Mesenchymal stem cell (in vitro differentiated cells and primary cell): ENCODE data around the gene KLHDC3.
"Not testable (repeated sequence)": the region's sequence is repeated elsewhere in the genome, so short reads cannot be mapped to it uniquely, and the experiment has no call there.

Experiments used
- DNase-seq: peaks from one replicate; pipeline ENCODE4 v3.0.0-alpha.2; 2013
- H2AFZ ChIP-seq: one replicate; pipeline ENCODE4 v1.6.1; 2013; ENCODE audit warnings: low read depth, mild to moderate bottlenecking, control low read depth, inconsistent platforms, low read length, moderate library complexity
- H2AK5ac ChIP-seq: 2 replicates; pipeline ENCODE4 v1.6.1; 2013; ENCODE audit warnings: low read length, moderate library complexity, mild to moderate bottlenecking, inconsistent platforms; ENCODE audit not compliant: severe bottlenecking
- H2BK120ac ChIP-seq: one replicate; pipeline ENCODE4 v1.6.1; 2013; ENCODE audit warnings: low read depth, mild to moderate bottlenecking, inconsistent platforms, low read length, moderate library complexity
- H2BK12ac ChIP-seq, 2 experiments: one replicate each; pipeline ENCODE4 v1.6.1; 2013; ENCODE audit warnings: inconsistent platforms in 2 of 2, low read length in 2 of 2, mild to moderate bottlenecking in 2 of 2, moderate library complexity in 2 of 2, control low read depth in 1 of 2
- H2BK15ac ChIP-seq: one replicate; pipeline ENCODE4 v1.6.1; 2013; ENCODE audit warnings: mild to moderate bottlenecking, low read depth, inconsistent platforms; ENCODE audit not compliant: poor library complexity, severe bottlenecking
- H2BK5ac ChIP-seq: 2 replicates; pipeline ENCODE4 v1.6.1; 2013; ENCODE audit warnings: low read depth, mild to moderate bottlenecking, low read length, control low read depth, inconsistent platforms; ENCODE audit not compliant: poor library complexity, severe bottlenecking
- H3K14ac ChIP-seq, 2 experiments: one replicate each; pipeline ENCODE4 v1.6.1; 2013; ENCODE audit warnings: inconsistent platforms in 2 of 2, low read length in 2 of 2, control low read depth in 1 of 2, mild to moderate bottlenecking in 1 of 2, moderate library complexity in 1 of 2
- H3K18ac ChIP-seq, 2 experiments: one replicate each; pipeline ENCODE4 v1.6.1; 2013; ENCODE audit warnings: inconsistent platforms in 2 of 2, low read length in 2 of 2, control low read depth in 1 of 2, low read depth in 1 of 2, mild to moderate bottlenecking in 1 of 2
- H3K23ac ChIP-seq, 2 experiments: one replicate each; pipeline ENCODE4 v1.6.1; 2013; ENCODE audit warnings: inconsistent platforms in 2 of 2, low read length in 2 of 2, mild to moderate bottlenecking in 2 of 2, moderate library complexity in 2 of 2, control low read depth in 1 of 2
- H3K27ac ChIP-seq: 2 replicates; pipeline ENCODE4 v1.5.1; 2013; ENCODE audit warnings: mild to moderate bottlenecking, moderate library complexity, low read length, control low read depth, inconsistent platforms; ENCODE audit not compliant: poor library complexity, severe bottlenecking
- H3K27me3 ChIP-seq, 2 experiments: 2 replicates each; pipeline versions ENCODE4 v1.6.1 to v1.7.0; 2013; ENCODE audit warnings: low read length in 2 of 2, mild to moderate bottlenecking in 2 of 2, moderate library complexity in 2 of 2, control low read depth in 1 of 2, inconsistent platforms in 1 of 2; ENCODE audit not compliant: control insufficient read depth in 1 of 2, insufficient read depth in 1 of 2
- H3K36me3 ChIP-seq, 2 experiments: 2 replicates each; pipeline versions ENCODE4 v1.6.1 to v1.7.0; 2013; ENCODE audit warnings: low read length in 2 of 2, control low read depth in 1 of 2, inconsistent platforms in 1 of 2, low read depth in 1 of 2, mild to moderate bottlenecking in 1 of 2; ENCODE audit not compliant: insufficient read depth in 2 of 2, control insufficient read depth in 1 of 2
- H3K4ac ChIP-seq, 2 experiments: one replicate each; pipeline ENCODE4 v1.6.1; 2013; ENCODE audit warnings: inconsistent platforms in 2 of 2, low read length in 2 of 2, mild to moderate bottlenecking in 2 of 2, moderate library complexity in 2 of 2, control low read depth in 1 of 2, low read depth in 1 of 2
- H3K4me1 ChIP-seq: 2 replicates; pipeline ENCODE4 v1.6.1; 2013; ENCODE audit warnings: low read depth, low read length, control low read depth; ENCODE audit not compliant: control insufficient read depth, insufficient read depth
- H3K4me2 ChIP-seq: 2 replicates; pipeline ENCODE4 v1.6.1; 2013; ENCODE audit warnings: low read length, mild to moderate bottlenecking, inconsistent platforms; ENCODE audit not compliant: poor library complexity, severe bottlenecking
- H3K4me3 ChIP-seq, 2 experiments: 2 replicates each; pipeline versions ENCODE4 v1.5.1 to v1.7.0; 2013; ENCODE audit warnings: low read length in 2 of 2, mild to moderate bottlenecking in 2 of 2, control low read depth in 1 of 2, low read depth in 1 of 2; ENCODE audit not compliant: insufficient read depth in 1 of 2
- H3K79me1 ChIP-seq: replicated peaks from 2 replicates; pipeline ENCODE4 v1.6.1; 2013; ENCODE audit warnings: mild to moderate bottlenecking, control low read depth, low read length, inconsistent platforms; ENCODE audit not compliant: poor library complexity, severe bottlenecking
- H3K9ac ChIP-seq: 2 replicates; pipeline ENCODE4 v1.7.0; 2013; ENCODE audit warnings: mild to moderate bottlenecking, low read length, moderate library complexity
- H3K9me3 ChIP-seq: 2 replicates; pipeline ENCODE4 v1.7.0; 2013; ENCODE audit warnings: mild to moderate bottlenecking, low read length; ENCODE audit not compliant: control insufficient read depth
- H4K8ac ChIP-seq: one replicate; pipeline ENCODE4 v1.6.1; 2013; ENCODE audit warnings: inconsistent platforms, mild to moderate bottlenecking, low read length, moderate library complexity
- H4K91ac ChIP-seq: one replicate; pipeline ENCODE4 v1.6.1; 2013; ENCODE audit warnings: mild to moderate bottlenecking, low read length, inconsistent platforms
- WGBS: methylation state at CpG from one replicate; pipeline ENCODE4 v1.1.7; 2013; ENCODE audit warnings: mixed read lengths; 5-methylcytosine and 5-hydroxymethylcytosine counted together

The KLHDC3 gene

GRCh38 chr6:43041475-43041874, 27.4 kb downstream of the KLHDC3 start:
- H4K91ac ChIP-seq, H3K27ac ChIP-seq, DNase-seq, H3K23ac ChIP-seq, H2BK120ac ChIP-seq, H3K14ac ChIP-seq, H4K8ac ChIP-seq, H3K18ac ChIP-seq, H3K4me2 ChIP-seq, H3K4ac ChIP-seq, H3K4me1 ChIP-seq, H2BK5ac ChIP-seq, H3K9ac ChIP-seq, H2AK5ac ChIP-seq, H3K9me3 ChIP-seq, H3K27me3 ChIP-seq, H2BK12ac ChIP-seq, H3K4me3 ChIP-seq, H2AFZ ChIP-seq, H2BK15ac ChIP-seq: not testable (repeated sequence)
- H3K79me1 ChIP-seq, result peaks cover 15% of the 10 kb centered on the region
- H3K36me3 ChIP-seq, result peaks cover 82 to 89% of the 10 kb centered on the region in 2 experiments
- WGBS, result 97% methylated on average over 8 of the region's 8 CpGs

DNA sequence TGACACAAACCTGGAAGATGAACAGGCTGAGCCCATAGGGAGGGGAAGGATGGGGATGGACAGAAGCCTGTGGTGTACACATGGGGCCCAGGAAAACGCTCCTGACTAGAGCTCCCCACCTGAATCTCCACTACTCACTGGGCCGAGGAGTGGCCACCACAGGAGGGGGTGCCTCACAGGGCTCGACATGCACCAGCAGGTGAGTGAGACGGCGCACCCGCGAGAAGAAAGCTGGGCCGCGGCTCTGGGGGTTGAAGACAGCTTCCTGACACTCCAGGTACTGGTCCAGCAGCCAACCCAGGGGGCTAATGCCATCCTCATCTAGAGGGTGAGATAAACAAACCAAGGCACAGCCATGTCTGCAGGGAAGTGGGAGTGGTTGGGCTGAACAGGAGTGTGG, 29.3 kb downstream of the KLHDC3 start:
- H2BK15ac ChIP-seq, result no peak overlapping the region
- H3K27ac ChIP-seq, result no peak overlapping the region
- H3K23ac ChIP-seq, result no peak overlapping the region
- H3K9ac ChIP-seq, result no peak overlapping the region
- H3K27me3 ChIP-seq, result no peaks in the 10 kb centered on the region
- H3K4me3 ChIP-seq, result no peak overlapping the region
- no peak for DNase-seq
- H2BK120ac ChIP-seq, result no peak overlapping the region
- 96% methylated on average over 9 of the region's 9 CpGs for WGBS
- peaks cover 5% of the 10 kb centered on the region for H3K4me1 ChIP-seq
- H2BK5ac ChIP-seq, result no peak overlapping the region
- no peak overlapping the region for H4K8ac ChIP-seq
- no peak overlapping the region for H4K91ac ChIP-seq
- no peak overlapping the region for H2AK5ac ChIP-seq
- peaks cover 79 to 89% of the 10 kb centered on the region in 2 experiments for H3K36me3 ChIP-seq
- H3K9me3 ChIP-seq, result no peaks in the 10 kb centered on the region
- H2AFZ ChIP-seq, result no peak overlapping the region
- H3K18ac ChIP-seq, result no peak overlapping the region
- peaks cover 19% of the 10 kb centered on the region for H3K79me1 ChIP-seq
- no peak overlapping the region for H2BK12ac ChIP-seq
- H3K4me2 ChIP-seq, result no peak overlapping the region
- no peak overlapping the region for H3K4ac ChIP-seq
- H3K14ac ChIP-seq, result no peak overlapping the region

- Histone ChIP-seq H4K8ac (no peak overlapping the region), H3K27ac (no peak overlapping the region), H2AFZ (no peak overlapping the region), H3K14ac (no peak overlapping the region), H3K27me3 (no peaks in the 10 kb centered on the region), H3K79me1 (peaks cover 23% of the 10 kb centered on the region), H2BK120ac (no peak overlapping the region), H3K4ac (no peak overlapping the region), H3K4me1 (peaks cover 10% of the 10 kb centered on the region), H3K36me3 (peaks cover 74 to 89% of the 10 kb centered on the region in 2 experiments), H3K23ac (no peak overlapping the region), H3K9ac (no peak overlapping the region), H3K4me3 (no peak overlapping the region), H4K91ac (no peak overlapping the region), H3K4me2 (no peak overlapping the region), H2BK12ac (no peak overlapping the region), H3K9me3 (no peaks in the 10 kb centered on the region), H2BK5ac (no peak overlapping the region), H2BK15ac (no peak overlapping the region), H3K18ac (no peak overlapping the region), H2AK5ac (no peak overlapping the region)
- DNase-seq, result no peak
- WGBS, result 96% methylated on average over 11 of the region's 11 CpGs
Measured at GRCh38 chr6:43045371-43045930, 31.4 kb downstream of the KLHDC3 start.

- Histone ChIP-seq H3K14ac (no peak overlapping the region), H2BK120ac (no peak overlapping the region)
Measured at GRCh38 chr6:43047998-43048397, 33.9 kb downstream of the KLHDC3 start.

More at GRCh38 chr6:43047998-43048397, 33.9 kb downstream of the KLHDC3 start:
- no peak overlapping the region for H4K91ac ChIP-seq
- no peak for DNase-seq
- no peak overlapping the region for H2AK5ac ChIP-seq
- no peak overlapping the region for H3K23ac ChIP-seq
- peaks cover 31% of the 10 kb centered on the region for H3K4me1 ChIP-seq
- H3K9me3 ChIP-seq, result no peaks in the 10 kb centered on the region
- H3K36me3 ChIP-seq, result peaks cover 76 to 85% of the 10 kb centered on the region in 2 experiments
- H2AFZ ChIP-seq, result no peak overlapping the region
- H3K4ac ChIP-seq, result no peak overlapping the region
- H3K9ac ChIP-seq, result no peak overlapping the region
- H3K27ac ChIP-seq, result no peak overlapping the region
- no peak overlapping the region for H3K4me2 ChIP-seq
- no peak overlapping the region for H4K8ac ChIP-seq
- H3K4me3 ChIP-seq, result no peak overlapping the region
- no peak overlapping the region for H2BK15ac ChIP-seq
- H2BK12ac ChIP-seq, result no peak overlapping the region
- H3K18ac ChIP-seq, result no peak overlapping the region
- H2BK5ac ChIP-seq, result no peak overlapping the region
- H3K79me1 ChIP-seq, result peaks cover 32% of the 10 kb centered on the region
- 98% methylated on average over 7 of the region's 7 CpGs for WGBS
- H3K27me3 ChIP-seq, result no peaks in the 10 kb centered on the region
